DOHH2 (cell line): ENCODE measurements around the gene B3GALNT1.

Source experiments
- H3F3A ChIP-seq: fragments of 200-600 bp; sonication (generic), shearing (Covaris generic); 2 replicates; pipeline ENCODE4 v1.6.0; 2016; ENCODE audit warnings: antibody characterized with exemption, mild to moderate bottlenecking; ENCODE audit not compliant: control insufficient read depth, insufficient read depth
- H3K27ac ChIP-seq: fragments of 200-600 bp; sonication (generic); 2 replicates; pipeline ENCODE4 v1.5.1; 2014; ENCODE audit warnings: low read depth, mild to moderate bottlenecking, low read length, moderate library complexity
- H3K27me3 ChIP-seq: fragments of 200-600 bp; sonication (generic); 2 replicates; pipeline ENCODE4 v1.6.1; 2014; ENCODE audit warnings: mild to moderate bottlenecking, low read length, mixed read lengths; ENCODE audit not compliant: control insufficient read depth
- H3K36me3 ChIP-seq: fragments of 200-600 bp; sonication (generic); 2 replicates; pipeline ENCODE4 v1.6.1; 2014; ENCODE audit warnings: mild to moderate bottlenecking, low read length, moderate library complexity, mixed read lengths; ENCODE audit not compliant: control insufficient read depth
- H3K4me1 ChIP-seq: fragments of 200-600 bp; sonication (generic); 2 replicates; pipeline ENCODE4 v1.6.1; 2014; ENCODE audit warnings: mild to moderate bottlenecking, low read length, mixed read lengths; ENCODE audit not compliant: control insufficient read depth
- H3K4me2 ChIP-seq: fragments of 200-600 bp; sonication (generic); 2 replicates; pipeline ENCODE4 v1.6.0; 2014; ENCODE audit warnings: mild to moderate bottlenecking, low read length, moderate library complexity
- H3K4me3 ChIP-seq: fragments of 200-600 bp; sonication (generic); 2 replicates; pipeline ENCODE4 v1.5.1; 2014; ENCODE audit warnings: mild to moderate bottlenecking, low read length, mixed read lengths
- H3K79me2 ChIP-seq: fragments of 200-600 bp; sonication (generic); 2 replicates; pipeline ENCODE4 v1.6.1; 2014; ENCODE audit warnings: mild to moderate bottlenecking, low read length, mixed read lengths; ENCODE audit not compliant: control insufficient read depth
- H3K9me2 ChIP-seq: fragments of 200-600 bp; sonication (generic); replicated peaks from 2 replicates; pipeline ENCODE4 v1.6.1; 2014; ENCODE audit warnings: mild to moderate bottlenecking, low read length, mixed read lengths; ENCODE audit not compliant: control insufficient read depth
- H3K9me3 ChIP-seq: fragments of 200-600 bp; sonication (generic); 2 replicates; pipeline ENCODE4 v1.6.1; 2014; ENCODE audit warnings: antibody characterized with exemption, low read length, mixed read lengths; ENCODE audit not compliant: control insufficient read depth, insufficient read depth
- H4K20me1 ChIP-seq: fragments of 200-600 bp; sonication (generic); 2 replicates; pipeline ENCODE4 v1.6.0; 2014; ENCODE audit warnings: low read depth, mild to moderate bottlenecking, antibody characterized with exemption, low read length, moderate library complexity; ENCODE audit not compliant: control insufficient read depth, insufficient read depth
- CTCF ChIP-seq: fragments of 200-600 bp; sonication (generic); IDR thresholded peaks from one replicate; pipeline ENCODE4 v1.5.1; 2014; ENCODE audit warnings: antibody characterized with exemption, mild to moderate bottlenecking, low read depth, low read length; ENCODE audit not compliant: poor library complexity, severe bottlenecking
- EZH2phosphoT487 ChIP-seq: fragments of 200-600 bp; sonication (generic); IDR thresholded peaks from 2 replicates; pipeline ENCODE4 v1.6.1; 2017; ENCODE audit warnings: borderline replicate concordance, mild to moderate bottlenecking, antibody characterized with exemption, low read length, moderate library complexity, mixed read lengths

Gene B3GALNT1

GRCh38 chr3:161043336-161044035 lies 61.7 kb downstream of the B3GALNT1 start:
- no peak overlapping the region for H3K4me2 ChIP-seq
- no peaks in the 10 kb centered on the region for H3K36me3 ChIP-seq
- no peaks in the 10 kb centered on the region for H3K4me1 ChIP-seq
- H3K27ac ChIP-seq: no peak overlapping the region
- H3K9me3 ChIP-seq: no peaks in the 10 kb centered on the region
- H4K20me1 ChIP-seq: no peaks in the 10 kb centered on the region
- H3F3A ChIP-seq: no peaks in the 10 kb centered on the region
- no peaks in the 10 kb centered on the region for H3K9me2 ChIP-seq
- TF ChIP-seq CTCF (no peak), EZH2phosphoT487 (no peak)
- no peak overlapping the region for H3K4me3 ChIP-seq
- no peaks in the 10 kb centered on the region for H3K79me2 ChIP-seq
- no peaks in the 10 kb centered on the region for H3K27me3 ChIP-seq

- TF ChIP-seq CTCF: no peak
- TF ChIP-seq EZH2phosphoT487: no peak
- no peaks in the 10 kb centered on the region for H3K9me3 ChIP-seq
- H3K4me2 ChIP-seq: no peak overlapping the region
- no peaks in the 10 kb centered on the region for H3K36me3 ChIP-seq
- no peak overlapping the region for H3K27ac ChIP-seq
- H3K79me2 ChIP-seq: no peaks in the 10 kb centered on the region
- no peaks in the 10 kb centered on the region for H3K4me1 ChIP-seq
- no peaks in the 10 kb centered on the region for H4K20me1 ChIP-seq
- H3K27me3 ChIP-seq: no peaks in the 10 kb centered on the region
- H3K9me2 ChIP-seq: no peaks in the 10 kb centered on the region
- no peaks in the 10 kb centered on the region for H3F3A ChIP-seq
- H3K4me3 ChIP-seq: no peak overlapping the region
These were observed 63.1 kb downstream of the B3GALNT1 start for GRCh38 chr3:161042023-161042501.

- H3K36me3 ChIP-seq: no peaks in the 10 kb centered on the region
These were observed 66.4 kb downstream of the B3GALNT1 start for GRCh38 chr3:161038725-161039124.

More at GRCh38 chr3:161038725-161039124, 66.4 kb downstream of the B3GALNT1 start:
- Histone ChIP-seq H3K9me3 (no peaks in the 10 kb centered on the region), H3K4me2 (no peak overlapping the region), H4K20me1 (no peaks in the 10 kb centered on the region), H3K27ac (no peak overlapping the region), H3K4me3 (no peak overlapping the region), H3K9me2 (no peaks in the 10 kb centered on the region), H3F3A (no peaks in the 10 kb centered on the region), H3K27me3 (no peaks in the 10 kb centered on the region), H3K79me2 (no peaks in the 10 kb centered on the region), H3K4me1 (peaks cover 13% of the 10 kb centered on the region)
- no peak for TF ChIP-seq CTCF
- no peak for TF ChIP-seq EZH2phosphoT487
